ENCODE data around the gene CIRBP. TPM values are rescaled to one million over a fixed set of nuclear protein-coding genes. Genes with fewer than 3 reads are reported as not detected.
A peak's percentile ranks its signal among the peaks of the same experiment; 100 is the strongest.

CIRBP gene
- total and polyA plus RNA-seq, 12 donors, result 180 to 356 (median 280) TPM

DNA sequence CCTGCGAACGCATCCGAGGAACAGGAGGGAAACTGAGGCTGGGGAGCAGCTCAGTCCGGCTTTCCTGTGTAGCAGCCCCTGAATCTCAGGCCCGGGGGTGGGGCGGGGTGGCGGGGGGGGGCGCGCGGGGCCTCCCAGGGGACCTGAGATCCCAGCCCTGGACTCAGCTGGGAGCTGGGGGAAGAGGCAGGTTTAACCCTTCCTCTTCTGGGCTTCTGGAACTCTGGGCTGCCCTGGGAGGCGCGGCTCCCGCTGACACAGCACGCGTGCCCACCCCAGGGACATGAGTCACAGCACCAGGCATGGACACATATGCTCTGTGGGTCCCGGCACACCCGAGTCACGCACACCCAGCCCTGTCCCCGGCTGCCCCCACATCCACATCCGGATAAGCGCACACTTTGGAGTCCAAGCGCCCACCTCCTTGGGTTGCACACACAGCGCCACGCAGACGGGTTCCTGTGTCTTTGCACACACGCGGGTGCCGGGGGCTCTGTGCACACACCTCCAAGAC lies 3.5 kb upstream of the CIRBP start:
- Histone ChIP-seq H3K27ac (peak overlapping the region; percentile 59 to 100 (median 90)), H3K4me3 (peak overlapping the region in 9 of 10 donors; percentile 43 to 67 (median 59)), H3K9me3 (no peaks in the 10 kb centered on the region), H3K4me1 (peaks cover 48 to 75% (median 68%) of the 10 kb centered on the region in 9 donors), H3K27me3 (no peaks in the 10 kb centered on the region), H3K36me3 (peaks cover 0 to 4% (median 1%) of the 10 kb centered on the region in 9 donors)
- DNase-seq (peak; percentile 63 to 73), ATAC-seq (peak in 6 of 8 donors; percentile 2 to 11 (median 4))
- TF ChIP-seq, protein P1, sequence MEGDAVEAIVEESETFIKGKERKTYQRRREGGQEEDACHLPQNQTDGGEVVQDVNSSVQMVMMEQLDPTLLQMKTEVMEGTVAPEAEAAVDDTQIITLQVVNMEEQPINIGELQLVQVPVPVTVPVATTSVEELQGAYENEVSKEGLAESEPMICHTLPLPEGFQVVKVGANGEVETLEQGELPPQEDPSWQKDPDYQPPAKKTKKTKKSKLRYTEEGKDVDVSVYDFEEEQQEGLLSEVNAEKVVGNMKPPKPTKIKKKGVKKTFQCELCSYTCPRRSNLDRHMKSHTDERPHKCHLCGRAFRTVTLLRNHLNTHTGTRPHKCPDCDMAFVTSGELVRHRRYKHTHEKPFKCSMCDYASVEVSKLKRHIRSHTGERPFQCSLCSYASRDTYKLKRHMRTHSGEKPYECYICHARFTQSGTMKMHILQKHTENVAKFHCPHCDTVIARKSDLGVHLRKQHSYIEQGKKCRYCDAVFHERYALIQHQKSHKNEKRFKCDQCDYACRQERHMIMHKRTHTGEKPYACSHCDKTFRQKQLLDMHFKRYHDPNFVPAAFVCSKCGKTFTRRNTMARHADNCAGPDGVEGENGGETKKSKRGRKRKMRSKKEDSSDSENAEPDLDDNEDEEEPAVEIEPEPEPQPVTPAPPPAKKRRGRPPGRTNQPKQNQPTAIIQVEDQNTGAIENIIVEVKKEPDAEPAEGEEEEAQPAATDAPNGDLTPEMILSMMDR (IDR thresholded peaks at IDR 0.05), result no peak
- WGBS, 2 donors, result 15 to 25% methylated on average over 28 of the region's 28 CpGs
- intact Hi-C loops (cut with DNase I), result loop anchor here in 6 of 10 donors (1.0 to 2.0 kb wide), 5 partner anchors 16 to 23 kb away; partner anchors contain the start of gene MIDN (in 1 of the 6)

- peak overlapping the region; percentile 59 to 100 (median 90) for H3K27ac ChIP-seq
- DNase-seq, result peak; percentile 90 to 93
- WGBS, 2 donors, result 4% methylated on average over 73 to 84 of the region's 84 CpGs
- intact Hi-C loops (cut with DNase I), result loop anchor here in 6 of 10 donors (1.0 to 2.0 kb wide), 5 partner anchors 17 to 24 kb away; partner anchors contain the start of gene MIDN (in 1 of the 6)
- H3K4me3 ChIP-seq, result peak overlapping the region in 9 of 10 donors; percentile 43 to 67 (median 59)
- peak; percentile 36 to 65 (median 56) for ATAC-seq
- peaks cover 53 to 78% (median 71%) of the 10 kb centered on the region in 9 donors for H3K4me1 ChIP-seq
- H3K36me3 ChIP-seq, result peaks cover 0 to 10% (median 8%) of the 10 kb centered on the region in 9 donors
- no peaks in the 10 kb centered on the region for H3K27me3 ChIP-seq
- TF ChIP-seq, protein P1 (IDR thresholded peaks at IDR 0.05), result no peak
- no peaks in the 10 kb centered on the region for H3K9me3 ChIP-seq
Measured at GRCh38 chr19:1266129-1266915, 2.8 kb upstream of the CIRBP start.

GRCh38 chr19:1266916-1267476 lies 2.1 kb upstream of the CIRBP start:
- DNase-seq (peak; percentile 72 to 84), ATAC-seq (peak; percentile 0 to 40 (median 10))
- H3K36me3 ChIP-seq, result peaks cover 0 to 17% (median 14%) of the 10 kb centered on the region in 9 donors
- H3K27me3 ChIP-seq, result no peaks in the 10 kb centered on the region
- 0 to 2% methylated on average over 47 to 59 of the region's 59 CpGs for WGBS, 2 donors
- no peaks in the 10 kb centered on the region for H3K9me3 ChIP-seq
- intact Hi-C loops (cut with DNase I), result loop anchor here in 9 of 10 donors (1.0 to 2.0 kb wide), 7 partner anchors 18 to 24 kb away; partner anchors contain the start of gene MIDN (in 3 of the 9)
- peaks cover 52 to 78% (median 71%) of the 10 kb centered on the region in 9 donors for H3K4me1 ChIP-seq
- TF ChIP-seq, protein P1 (IDR thresholded peaks at IDR 0.05), result peak; percentile 91 to 99 (median 98)
- peak overlapping the region in 9 of 10 donors; percentile 43 to 67 (median 59) for H3K4me3 ChIP-seq
- H3K27ac ChIP-seq, result peak overlapping the region; percentile 59 to 100 (median 90)
